ENCODE data around the gene PKDREJ. TPM values are rescaled to one million over a fixed set of nuclear protein-coding genes. Genes with fewer than 3 reads are reported as not detected.

Gene PKDREJ
- total RNA-seq, 1 experiment from 2014 or later = not detected

- no peak for DNase-seq (ENCODE audit: extremely low read depth, low read depth)
These were observed 26.2 kb upstream of the PKDREJ start for GRCh38 chr22:46289244-46289891.

- DNase-seq (ENCODE audit: extremely low read depth, low read depth) = no peak
These were observed 25.7 kb upstream of the PKDREJ start for GRCh38 chr22:46288846-46289243.

DNA sequence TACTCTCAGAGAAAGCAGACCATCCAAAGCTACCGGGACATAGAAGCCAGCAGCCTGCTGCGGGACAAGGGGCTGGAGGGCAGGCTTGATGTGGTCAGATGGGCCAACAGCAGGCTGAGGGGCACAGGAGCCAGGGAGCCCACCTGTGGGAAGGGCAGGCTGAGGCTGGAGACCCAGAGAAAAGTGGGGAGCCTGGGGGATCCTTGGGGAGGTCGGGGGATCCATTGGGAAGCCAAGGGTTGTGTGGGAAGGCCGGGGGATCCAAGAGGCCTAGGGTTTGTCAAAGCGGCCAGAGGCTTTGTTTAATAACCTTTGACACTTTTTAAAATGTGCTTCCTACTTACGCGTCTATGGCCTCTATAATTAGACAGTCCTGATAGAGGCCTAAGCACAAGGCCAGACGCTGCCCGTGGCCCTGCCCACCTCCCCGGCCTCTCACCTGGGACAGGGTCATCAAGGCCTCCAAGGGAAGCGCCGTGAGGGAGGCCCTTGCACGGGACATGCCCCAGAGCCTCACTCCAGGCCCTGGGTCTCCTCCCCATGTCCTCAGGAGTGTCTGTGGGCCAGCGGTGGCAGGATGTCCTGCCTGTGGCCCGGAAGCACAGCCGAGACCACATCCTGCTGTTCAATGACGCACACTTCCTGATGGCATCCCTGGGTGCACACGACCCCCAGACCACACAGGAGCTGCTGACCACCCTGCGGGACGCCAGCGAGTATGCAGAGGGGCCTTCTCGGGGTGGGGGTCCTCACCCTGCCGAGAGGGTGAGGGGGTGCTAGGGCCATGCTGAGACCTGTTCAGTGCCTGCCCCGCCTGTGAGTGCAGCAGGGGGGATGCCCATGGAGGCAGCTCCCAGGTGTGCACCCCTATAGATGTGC lies 25.0 kb upstream of the PKDREJ start:
- DNase-seq (ENCODE audit: extremely low read depth, low read depth) = no peak

DNA sequence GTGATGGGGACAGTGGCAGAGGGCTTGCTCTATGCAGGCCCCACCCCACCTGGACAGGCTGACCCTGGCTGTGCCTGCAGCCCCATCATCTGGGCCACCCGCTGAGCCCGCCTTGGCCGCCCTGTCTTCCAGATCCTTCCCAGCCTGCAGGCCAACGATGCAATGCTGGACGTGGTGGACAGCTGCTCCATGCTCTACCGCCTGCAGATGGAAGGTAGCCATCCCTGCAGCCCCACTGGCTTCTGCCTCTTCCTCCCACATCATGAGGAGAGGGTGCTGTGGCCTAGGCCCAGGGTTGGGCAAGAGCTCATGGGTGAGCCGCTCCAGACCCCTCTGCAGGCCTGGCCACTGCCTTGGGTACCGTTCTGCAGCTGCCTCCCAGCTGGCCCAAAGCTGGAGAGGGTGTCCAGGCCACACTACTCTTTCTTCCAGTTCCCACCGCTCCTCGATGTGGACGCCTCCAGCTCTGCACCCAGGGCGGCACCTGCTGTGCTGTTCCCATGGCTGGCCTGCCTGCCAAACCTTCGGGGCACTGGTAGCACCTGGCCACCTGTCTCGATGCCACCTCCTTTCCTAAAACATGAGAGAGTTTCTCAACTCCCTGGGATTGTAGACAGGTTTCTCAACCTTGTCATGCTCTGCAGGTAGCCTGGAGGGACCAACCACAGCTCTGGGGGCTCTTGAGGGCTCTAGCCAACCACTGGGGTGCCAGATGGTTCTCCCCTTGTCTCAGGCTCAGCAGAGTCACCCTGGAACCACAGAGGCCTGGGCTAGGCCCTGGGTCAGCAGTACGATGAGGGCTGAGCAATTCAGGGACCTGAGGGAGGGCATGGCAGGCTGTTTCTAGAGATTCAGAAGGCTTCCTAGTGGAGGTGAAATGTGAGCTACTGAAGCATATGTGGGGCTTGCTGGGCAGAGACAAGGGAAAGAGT lies 24.1 kb upstream of the PKDREJ start:
- DNase-seq (ENCODE audit: extremely low read depth, low read depth) = no peak

DNA sequence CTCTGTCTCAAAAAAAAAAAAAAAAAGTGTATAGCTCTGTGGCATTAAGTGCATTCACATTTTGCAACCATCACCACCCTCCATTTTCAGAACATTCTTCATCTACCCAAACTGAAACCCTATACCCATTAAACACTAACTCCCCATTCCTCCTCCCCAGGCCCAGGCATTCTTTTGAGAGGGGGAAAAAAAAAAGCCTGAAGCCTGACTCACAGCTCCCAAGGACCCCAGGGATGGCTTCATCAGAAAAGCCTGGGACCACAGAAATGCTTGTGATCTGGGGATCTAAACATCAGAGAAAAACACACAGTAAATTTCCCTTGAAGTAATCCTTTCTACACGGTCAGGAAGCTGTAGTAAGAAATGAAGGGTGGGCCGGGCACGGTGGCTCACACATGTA lies 22.9 kb upstream of the PKDREJ start:
- DNase-seq (ENCODE audit: extremely low read depth, low read depth) = no peak

DNA sequence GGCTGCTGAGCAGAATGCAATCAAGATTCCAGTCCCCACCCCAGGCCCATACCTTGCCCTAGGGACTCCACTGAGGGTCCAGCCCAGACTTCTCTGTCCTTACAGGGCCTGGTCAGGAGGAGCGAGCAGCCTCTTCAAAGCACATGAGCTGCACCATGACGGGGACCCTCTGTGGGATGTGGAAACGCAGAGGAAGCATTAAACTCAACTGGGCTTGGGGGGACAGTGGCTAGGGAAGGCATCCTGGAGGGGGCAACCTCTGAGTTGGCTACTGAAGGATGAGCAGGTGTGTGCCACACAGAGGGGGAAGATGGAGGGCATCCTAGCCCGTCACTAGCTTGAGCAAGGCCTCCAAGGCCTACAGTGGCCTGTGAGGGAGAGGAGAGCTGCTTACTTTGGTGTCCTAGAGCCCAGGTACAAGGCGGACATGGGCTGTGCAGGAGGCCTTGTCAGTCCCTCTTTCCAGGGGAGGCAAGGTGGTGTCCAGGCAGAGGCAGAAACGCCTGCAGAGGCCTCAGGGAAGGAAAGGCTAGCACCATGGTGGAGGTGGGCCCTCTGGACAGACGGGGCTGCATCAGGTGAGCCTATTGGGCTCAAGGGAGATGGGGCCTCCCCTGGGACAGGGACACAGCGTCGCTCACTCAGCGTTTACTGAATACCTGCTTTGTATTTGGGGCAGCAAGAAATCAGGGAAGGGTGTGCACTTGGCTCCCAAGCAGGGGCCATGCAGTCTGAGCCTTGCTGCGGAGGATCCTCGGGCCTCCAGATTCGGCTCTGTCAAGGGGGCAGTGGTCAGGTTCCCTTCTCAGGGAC lies 18.9 kb upstream of the PKDREJ start:
- no peak for DNase-seq (ENCODE audit: extremely low read depth, low read depth)

DNA sequence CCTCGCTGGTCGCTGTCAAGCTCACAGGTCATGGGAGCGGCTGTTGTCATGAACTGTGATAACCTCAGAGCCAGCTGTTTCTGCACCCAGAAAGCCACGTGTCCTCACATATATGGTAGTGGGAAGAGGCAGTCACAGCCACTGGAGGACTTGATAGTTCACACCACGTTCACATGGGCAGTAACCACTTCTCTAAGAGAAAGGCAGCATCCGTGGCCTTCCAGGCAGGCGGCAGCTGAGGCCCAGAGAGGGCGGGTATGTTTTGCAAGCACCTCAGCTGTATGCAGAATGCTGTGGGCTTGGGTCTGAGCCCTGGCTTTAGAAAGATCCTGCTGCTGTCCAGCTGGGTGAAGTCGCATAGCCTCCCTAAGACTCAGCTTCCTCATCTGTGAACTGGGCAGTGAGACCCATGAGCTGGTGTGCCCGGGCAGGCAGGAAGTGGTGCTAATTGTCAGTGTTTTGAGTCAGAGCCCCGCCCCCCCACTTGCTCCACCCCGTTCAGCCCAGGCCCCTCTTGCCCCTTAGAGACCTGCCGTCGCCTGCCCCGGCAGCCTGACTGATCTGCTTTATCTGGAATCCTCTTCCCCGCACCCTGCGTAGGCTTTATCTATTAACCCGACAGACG lies 18.0 kb upstream of the PKDREJ start:
- DNase-seq (ENCODE audit: extremely low read depth, low read depth) = no peak

GRCh38 chr22:46280063-46280817 lies 17.1 kb upstream of the PKDREJ start:
- DNase-seq (ENCODE audit: extremely low read depth, low read depth) = no peak

GRCh38 chr22:46278656-46279645 lies 15.8 kb upstream of the PKDREJ start:
- DNase-seq (ENCODE audit: extremely low read depth, low read depth) = no peak

DNA sequence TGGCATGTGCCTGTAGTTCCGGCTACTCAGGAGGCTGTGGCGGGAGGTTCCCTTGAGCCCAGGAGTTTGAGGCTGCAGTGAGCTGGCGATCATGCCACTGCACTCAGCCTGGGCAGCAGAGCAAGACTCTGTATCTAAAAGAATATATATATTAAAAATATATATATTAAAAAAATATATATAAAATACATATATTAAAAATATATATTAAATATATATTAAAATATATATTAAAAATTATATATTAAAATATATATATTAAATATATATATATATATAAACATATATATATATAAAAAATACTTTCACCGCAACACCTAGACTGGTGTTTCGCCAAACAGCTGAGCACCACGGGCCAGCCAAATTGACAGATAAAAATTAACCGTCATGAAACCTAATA lies 13.4 kb upstream of the PKDREJ start:
- no peak for DNase-seq (ENCODE audit: extremely low read depth, low read depth)

GRCh38 chr22:46275455-46276122 lies 12.4 kb upstream of the PKDREJ start:
- no peak for DNase-seq (ENCODE audit: extremely low read depth, low read depth)

DNA sequence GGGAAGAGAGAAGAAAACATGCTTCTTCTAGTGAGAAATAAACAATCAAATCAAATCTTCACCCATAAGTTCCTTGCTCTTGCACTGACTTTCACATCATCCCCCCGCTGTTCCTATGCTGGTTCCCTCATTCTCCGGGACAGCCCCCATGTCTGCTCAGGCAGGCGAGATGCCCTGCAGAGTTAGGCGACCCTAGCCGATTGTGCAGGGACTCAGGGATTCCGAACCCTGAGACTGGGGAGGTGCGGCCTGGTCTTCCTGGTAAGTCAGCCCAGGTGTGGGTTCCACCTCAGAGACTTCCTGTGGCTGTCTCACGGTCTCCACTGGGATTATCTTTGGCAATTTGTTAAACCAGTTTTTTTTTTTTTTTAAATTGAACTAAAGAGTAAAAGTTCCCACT lies 11.2 kb upstream of the PKDREJ start:
- no peak for DNase-seq (ENCODE audit: extremely low read depth, low read depth)

- DNase-seq (ENCODE audit: extremely low read depth, low read depth) = no peak
These were observed 10.4 kb upstream of the PKDREJ start for GRCh38 chr22:46273432-46274148.

DNA sequence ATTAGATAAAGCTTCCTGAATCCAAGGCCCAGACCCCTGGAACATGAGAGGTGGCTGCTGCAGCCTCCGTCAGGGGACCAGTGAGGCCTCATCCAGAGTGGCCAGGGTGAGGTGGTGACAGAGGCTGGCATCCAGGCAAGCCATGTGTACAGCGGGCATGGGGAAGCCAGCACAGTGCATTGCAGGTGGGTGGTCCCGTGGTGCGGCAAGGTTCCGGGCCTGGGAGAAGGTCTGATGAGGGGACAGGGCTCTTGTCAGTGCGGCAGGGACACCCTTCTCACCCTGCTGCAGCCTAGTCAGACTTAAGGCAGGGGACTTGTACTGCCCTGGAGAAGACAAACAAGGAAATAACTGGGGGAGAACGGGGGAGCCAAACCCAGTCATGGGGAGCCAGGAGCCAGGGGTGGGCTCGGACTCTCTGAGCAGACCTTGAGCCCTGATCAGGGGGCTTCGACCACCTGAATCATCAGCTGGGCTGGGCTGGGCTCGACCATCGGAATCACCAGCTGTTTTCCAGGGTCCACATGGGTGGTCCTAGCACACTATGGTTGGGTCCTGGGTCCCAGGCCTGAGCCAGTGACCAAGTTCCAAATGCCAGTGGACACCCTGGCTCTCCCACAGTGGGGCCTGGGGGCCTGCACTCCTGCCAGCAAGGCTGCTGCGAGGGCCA lies 9.8 kb upstream of the PKDREJ start:
- no peak for DNase-seq (ENCODE audit: extremely low read depth, low read depth)

GRCh38 chr22:46272196-46272595 lies 9.1 kb upstream of the PKDREJ start:
- no peak for DNase-seq (ENCODE audit: extremely low read depth, low read depth)

GRCh38 chr22:46269564-46269963 lies 6.4 kb upstream of the PKDREJ start:
- DNase-seq (ENCODE audit: extremely low read depth, low read depth) = no peak
